PC-3 (cell line): ENCODE data around the gene LUC7L. TPM values are rescaled to one million over a fixed set of nuclear protein-coding genes. Genes with fewer than 3 reads are reported as not detected.
"Not testable (repeated sequence)": the region's sequence is repeated elsewhere in the genome, so short reads cannot be mapped to it uniquely, and the experiment has no call there.

Source experiments
- ATAC-seq: fragments of 200-7000 bp; cut with Tn5 transposase; 2 replicates; pipeline ENCODE4 v1.9.1; 2020; ENCODE audit warnings: mild to moderate bottlenecking, moderate library complexity
- BruUV-seq: library from RNA; stranded (reverse); fragments of 400-500 nt; replicated peaks from 2 replicates; lab custom pipeline; 2021; lab: Mats Ljungman, UMichigan
- CTCF ChIA-PET: fragments of 300-600 bp; sonication (Branson Sonifier 250); formaldehyde crosslinking; loops from one replicate; lab custom pipeline; 2022; ENCODE audit warnings: antibody characterized with exemption; lab: Charles Lee
- POLR2A ChIA-PET: fragments of 300-600 bp; sonication (Branson Sonifier 250); formaldehyde crosslinking; loops from one replicate; lab custom pipeline; 2022; ENCODE audit warnings: antibody characterized with exemption; ENCODE audit not compliant: unreplicated experiment; lab: Charles Lee
- DNase-seq: peaks from one replicate; pipeline ENCODE4 v3.0.0-alpha.2; 2015
- H2AFZ ChIP-seq: fragments of 300-600 bp; sonication (generic); 2 replicates; pipeline ENCODE4 v1.6.0; 2016; ENCODE audit warnings: antibody characterized with exemption, low read length
- H3F3A ChIP-seq: fragments of 300-600 bp; sonication (generic); one replicate; pipeline ENCODE4 v1.6.0; 2017; ENCODE audit warnings: antibody characterized with exemption, low read length, control low read depth, mild to moderate bottlenecking; ENCODE audit not compliant: unreplicated experiment
- H3K27ac ChIP-seq: fragments of 300-600 bp; sonication (generic); 2 replicates; pipeline ENCODE4 v1.5.1; 2016; ENCODE audit warnings: mild to moderate bottlenecking, low read length
- H3K27me3 ChIP-seq: fragments of 300-600 bp; sonication (generic); 2 replicates; pipeline ENCODE4 v1.6.1; 2016; ENCODE audit warnings: low read length, mixed read lengths
- H3K36me3 ChIP-seq: fragments of 300-600 bp; sonication (generic); 2 replicates; pipeline ENCODE4 v1.6.1; 2016; ENCODE audit warnings: low read depth, mixed run types, low read length, mixed read lengths
- H3K4me1 ChIP-seq: fragments of 300-600 bp; sonication (generic); 2 replicates; pipeline ENCODE4 v1.5.1; 2016; ENCODE audit warnings: low read length; ENCODE audit not compliant: insufficient read depth
- H3K4me2 ChIP-seq: fragments of 300-600 bp; sonication (generic); 2 replicates; pipeline ENCODE4 v1.6.0; 2016; ENCODE audit warnings: low read length
- H3K4me3 ChIP-seq: fragments of 300-600 bp; sonication (generic); 2 replicates; pipeline ENCODE4 v1.5.1; 2016; ENCODE audit warnings: mild to moderate bottlenecking, low read length, mixed read lengths
- H3K79me2 ChIP-seq: fragments of 300-600 bp; sonication (generic); 2 replicates; pipeline ENCODE4 v1.6.1; 2017; ENCODE audit warnings: low read length, mixed read lengths
- H3K9ac ChIP-seq: fragments of 300-600 bp; sonication (generic); 2 replicates; pipeline ENCODE4 v1.6.0; 2016; ENCODE audit warnings: mild to moderate bottlenecking, low read length
- H3K9me2 ChIP-seq: fragments of 300-600 bp; sonication (generic); replicated peaks from 2 replicates; pipeline ENCODE4 v1.6.1; 2016; ENCODE audit warnings: mixed run types, low read length, mixed read lengths
- H3K9me3 ChIP-seq: fragments of 300-600 bp; sonication (generic); 2 replicates; pipeline ENCODE4 v1.6.1; 2016; ENCODE audit warnings: low read length, mixed read lengths
- H4K20me1 ChIP-seq: fragments of 300-600 bp; sonication (generic); 2 replicates; pipeline ENCODE4 v1.6.1; 2016; ENCODE audit warnings: low read length, mixed read lengths
- EZH2 ChIP-seq: fragments of 300-600 bp; sonication (generic); IDR thresholded peaks from one replicate; pipeline ENCODE4 v1.6.1; 2017; ENCODE audit warnings: antibody characterized with exemption, mild to moderate bottlenecking, low read length; ENCODE audit not compliant: unreplicated experiment
- EZH2phosphoT487 ChIP-seq: fragments of 300-600 bp; sonication (generic); IDR thresholded peaks from 2 replicates; pipeline ENCODE4 v1.6.1; 2018; ENCODE audit warnings: mild to moderate bottlenecking, antibody characterized with exemption, low read length, borderline replicate concordance
- intact Hi-C: fragments of 100-400 bp; cut with micrococcal nuclease; formaldehyde crosslinking; loops from 2 replicates; pipeline ENCODE4 v1.9.0; 2023
- total RNA-seq: library from RNA; depleted of rRNA; stranded (reverse); fragments of >200 nt; gene quantifications from 2 replicates; pipeline ENCODE4 v1.2.3, GENCODE V29; 2014
- TF ChIP-seq, protein P1 (sequence below): fragments of 300-600 bp; sonication (generic); conservative IDR thresholded peaks from 2 replicates; pipeline ENCODE4 v1.5.1; 2017; ENCODE audit warnings: antibody characterized with exemption, low read depth, mild to moderate bottlenecking, low read length

Gene LUC7L
- total RNA-seq, 1 experiment from 2014 or later: 46.0 TPM

DNA sequence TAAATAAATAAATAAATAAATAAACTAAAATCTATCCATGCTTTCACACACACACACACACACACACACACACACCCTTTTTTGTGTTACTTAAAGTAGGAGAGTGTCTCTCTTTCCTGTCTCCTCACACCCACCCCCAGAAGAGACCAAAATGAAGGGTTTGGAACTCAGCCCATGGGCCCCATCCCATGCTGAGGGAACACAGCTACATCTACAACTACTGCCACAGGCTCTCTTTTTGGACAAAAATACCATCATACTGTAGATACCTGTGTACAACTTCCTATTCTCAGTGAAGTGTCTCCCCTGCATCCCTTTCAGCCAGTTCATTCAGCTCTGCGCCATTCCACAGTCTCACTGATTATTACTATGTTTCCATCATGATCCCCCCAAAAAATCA lies 58.5 kb downstream of the LUC7L start:
- Histone ChIP-seq H3K4me3 (no peak overlapping the region), H4K20me1 (no peaks in the 10 kb centered on the region), H3K27me3 (peaks cover 20% of the 10 kb centered on the region), H3K4me1 (no peaks in the 10 kb centered on the region), H3K9me2 (no peaks in the 10 kb centered on the region), H3F3A (no peaks in the 10 kb centered on the region), H3K9ac (no peak overlapping the region), H3K4me2 (no peak overlapping the region), H2AFZ (no peak overlapping the region), H3K36me3 (no peaks in the 10 kb centered on the region), H3K27ac (no peak overlapping the region), H3K79me2 (no peaks in the 10 kb centered on the region), H3K9me3 (no peaks in the 10 kb centered on the region)
- intact Hi-C loops: no loop called here
- ATAC-seq (no peak), DNase-seq (no peak)
- ChIA-PET CTCF (no interaction called here), POLR2A (no interaction called here)
- BruUV-seq: no TSS peak
- TF ChIP-seq, protein P1, sequence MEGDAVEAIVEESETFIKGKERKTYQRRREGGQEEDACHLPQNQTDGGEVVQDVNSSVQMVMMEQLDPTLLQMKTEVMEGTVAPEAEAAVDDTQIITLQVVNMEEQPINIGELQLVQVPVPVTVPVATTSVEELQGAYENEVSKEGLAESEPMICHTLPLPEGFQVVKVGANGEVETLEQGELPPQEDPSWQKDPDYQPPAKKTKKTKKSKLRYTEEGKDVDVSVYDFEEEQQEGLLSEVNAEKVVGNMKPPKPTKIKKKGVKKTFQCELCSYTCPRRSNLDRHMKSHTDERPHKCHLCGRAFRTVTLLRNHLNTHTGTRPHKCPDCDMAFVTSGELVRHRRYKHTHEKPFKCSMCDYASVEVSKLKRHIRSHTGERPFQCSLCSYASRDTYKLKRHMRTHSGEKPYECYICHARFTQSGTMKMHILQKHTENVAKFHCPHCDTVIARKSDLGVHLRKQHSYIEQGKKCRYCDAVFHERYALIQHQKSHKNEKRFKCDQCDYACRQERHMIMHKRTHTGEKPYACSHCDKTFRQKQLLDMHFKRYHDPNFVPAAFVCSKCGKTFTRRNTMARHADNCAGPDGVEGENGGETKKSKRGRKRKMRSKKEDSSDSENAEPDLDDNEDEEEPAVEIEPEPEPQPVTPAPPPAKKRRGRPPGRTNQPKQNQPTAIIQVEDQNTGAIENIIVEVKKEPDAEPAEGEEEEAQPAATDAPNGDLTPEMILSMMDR: no peak
- TF ChIP-seq EZH2: no peak
- TF ChIP-seq EZH2phosphoT487: no peak

DNA sequence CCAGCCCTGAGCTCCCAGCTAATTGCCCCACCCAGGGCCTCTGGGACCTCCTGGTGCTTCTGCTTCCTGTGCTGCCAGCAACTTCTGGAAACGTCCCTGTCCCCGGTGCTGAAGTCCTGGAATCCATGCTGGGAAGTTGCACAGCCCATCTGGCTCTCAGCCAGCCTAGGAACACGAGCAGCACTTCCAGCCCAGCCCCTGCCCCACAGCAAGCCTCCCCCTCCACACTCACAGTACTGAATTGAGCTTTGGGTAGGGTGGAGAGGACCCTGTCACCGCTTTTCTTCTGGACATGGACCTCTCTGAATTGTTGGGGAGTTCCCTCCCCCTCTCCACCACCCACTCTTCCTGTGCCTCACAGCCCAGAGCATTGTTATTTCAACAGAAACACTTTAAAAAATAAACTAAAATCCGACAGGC lies 59.2 kb downstream of the LUC7L start:
- H4K20me1 ChIP-seq, H3K79me2 ChIP-seq, CTCF ChIA-PET, intact Hi-C loops, H3K9me3 ChIP-seq, H3K4me3 ChIP-seq, BruUV-seq, POLR2A ChIA-PET, H3K4me1 ChIP-seq, H3K9me2 ChIP-seq, H2AFZ ChIP-seq, H3K4me2 ChIP-seq, H3K36me3 ChIP-seq, ATAC-seq, H3F3A ChIP-seq, H3K9ac ChIP-seq, DNase-seq, H3K27ac ChIP-seq: not testable (repeated sequence)
- H3K27me3 ChIP-seq: peaks cover 22% of the 10 kb centered on the region

DNA sequence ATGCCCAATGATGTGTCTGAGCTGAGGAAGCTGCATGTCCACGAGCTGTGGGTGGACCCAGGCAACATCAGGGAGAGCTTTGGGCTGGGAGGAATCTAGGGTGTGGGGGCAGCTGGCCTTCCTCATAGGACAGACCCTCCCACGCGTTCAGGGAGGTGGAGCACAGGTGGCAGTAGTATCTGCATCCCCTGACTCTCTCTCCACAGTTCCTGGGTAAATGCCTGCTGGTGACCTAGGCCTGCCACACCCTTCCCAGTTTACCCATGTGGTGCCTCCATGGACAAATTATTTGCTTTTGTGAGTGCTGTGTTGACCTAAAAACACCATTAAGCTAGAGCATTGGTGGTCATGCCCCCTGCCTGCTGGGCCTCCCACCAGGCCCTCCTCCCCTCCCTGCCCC lies 60.2 kb downstream of the LUC7L start:
- Histone ChIP-seq H3K27ac (no peak overlapping the region), H3K9ac (no peak overlapping the region), H3K9me2 (no peaks in the 10 kb centered on the region), H3K79me2 (no peaks in the 10 kb centered on the region), H4K20me1 (no peaks in the 10 kb centered on the region), H3K4me3 (no peak overlapping the region), H3K9me3 (no peaks in the 10 kb centered on the region), H3K4me2 (no peak overlapping the region), H3K36me3 (no peaks in the 10 kb centered on the region), H3K4me1 (no peaks in the 10 kb centered on the region), H2AFZ (no peak overlapping the region), H3F3A (no peaks in the 10 kb centered on the region), H3K27me3 (peaks cover 20% of the 10 kb centered on the region)
- ChIA-PET POLR2A (no interaction called here), CTCF (no interaction called here)
- ATAC-seq: no peak
- TF ChIP-seq, protein P1: no peak
- TF ChIP-seq EZH2 (no peak), EZH2phosphoT487 (no peak)
- no peak for DNase-seq
- intact Hi-C loops: no loop called here
- BruUV-seq: no TSS peak
